ENCODE data around the gene RBBP8.

Gene RBBP8

GRCh38 chr18:23062011-23062410 is 128.9 kb downstream of the RBBP8 start:
- H3K9me3 ChIP-seq: no peaks in the 10 kb centered on the region
- H3K4me3 ChIP-seq (ENCODE audit: low read depth in 1 of 2, low read length in 1 of 2): no peak overlapping the region
- no peak overlapping the region for H3K27ac ChIP-seq
- H3K4me1 ChIP-seq (ENCODE audit: control insufficient read depth in 1 of 2, insufficient read depth in 1 of 2, low read depth in 1 of 2, low read length in 1 of 2): no peaks in the 10 kb centered on the region
- H3K27me3 ChIP-seq: no peaks in the 10 kb centered on the region
- TF ChIP-seq CTCF (IDR thresholded peaks at IDR 0.05): no peak
- no peaks in the 10 kb centered on the region for H3K36me3 ChIP-seq

- no peaks in the 10 kb centered on the region for H3K36me3 ChIP-seq
- no peak for TF ChIP-seq CTCF (IDR thresholded peaks at IDR 0.05)
Measured at GRCh38 chr18:23063502-23063901, 130.4 kb downstream of the RBBP8 start.

GRCh38 chr18:23065234-23065806 is 132.2 kb downstream of the RBBP8 start:
- no peak for TF ChIP-seq CTCF (IDR thresholded peaks at IDR 0.05)
- Histone ChIP-seq H3K27me3 (no peaks in the 10 kb centered on the region), H3K4me1 (ENCODE audit: control insufficient read depth in 1 of 2, insufficient read depth in 1 of 2, low read depth in 1 of 2, low read length in 1 of 2) (peaks cover 26 to 28% of the 10 kb centered on the region in 2 experiments), H3K27ac (no peak overlapping the region), H3K4me3 (ENCODE audit: low read depth in 1 of 2, low read length in 1 of 2) (no peak overlapping the region), H3K36me3 (no peaks in the 10 kb centered on the region), H3K9me3 (no peaks in the 10 kb centered on the region)

More at GRCh38 chr18:23063502-23063901, 130.4 kb downstream of the RBBP8 start:
- Histone ChIP-seq H3K9me3 (no peaks in the 10 kb centered on the region), H3K4me3 (ENCODE audit: low read depth in 1 of 2, low read length in 1 of 2) (no peak overlapping the region), H3K4me1 (ENCODE audit: control insufficient read depth in 1 of 2, insufficient read depth in 1 of 2, low read depth in 1 of 2, low read length in 1 of 2) (peaks cover 8 to 9% of the 10 kb centered on the region in 2 experiments), H3K27me3 (no peaks in the 10 kb centered on the region), H3K27ac (no peak overlapping the region)

- Histone ChIP-seq H3K4me1 (ENCODE audit: control insufficient read depth in 1 of 2, insufficient read depth in 1 of 2, low read depth in 1 of 2, low read length in 1 of 2) (peaks cover 33 to 35% of the 10 kb centered on the region in 2 experiments), H3K27ac (no peak overlapping the region), H3K36me3 (no peaks in the 10 kb centered on the region), H3K9me3 (no peaks in the 10 kb centered on the region), H3K27me3 (no peaks in the 10 kb centered on the region), H3K4me3 (ENCODE audit: low read depth in 1 of 2, low read length in 1 of 2) (no peak overlapping the region)
- TF ChIP-seq CTCF (IDR thresholded peaks at IDR 0.05): no peak
Measured at GRCh38 chr18:23066060-23066459, 132.9 kb downstream of the RBBP8 start.

GRCh38 chr18:23066504-23067039 is 133.4 kb downstream of the RBBP8 start:
- Histone ChIP-seq H3K9me3 (no peaks in the 10 kb centered on the region), H3K4me3 (ENCODE audit: low read depth in 1 of 2, low read length in 1 of 2) (no peak overlapping the region), H3K27me3 (no peaks in the 10 kb centered on the region), H3K4me1 (ENCODE audit: control insufficient read depth in 1 of 2, insufficient read depth in 1 of 2, low read depth in 1 of 2, low read length in 1 of 2) (peaks cover 38 to 40% of the 10 kb centered on the region in 2 experiments), H3K27ac (no peak overlapping the region), H3K36me3 (no peaks in the 10 kb centered on the region)
- TF ChIP-seq CTCF (IDR thresholded peaks at IDR 0.05): no peak

Data from neutrophil (primary cell).